T follicular helper cell (primary cell): ENCODE data around the gene HRK.

Experiments used
- DNase-seq: peaks from one replicate; pipeline ENCODE4 v3.0.0-alpha.2; 2020; ENCODE audit warnings: low read depth
- total RNA-seq, 2 experiments: gene quantifications; one replicate each; lab custom pipeline; 2026; lab: John Stamatoyannopoulos, UW

HRK gene
- 0.04 to 0.06 reads per million in 2 experiments for total RNA-seq

GRCh38 chr12:116881325-116881876 lies at the start of gene HRK:
Gene HRK, minus strand, starts transcription at chr12:116881441. Its CDS starts 134 bp downstream, at chr12:116881307.
- DNase-seq: no peak

GRCh38 chr12:116929885-116930284 lies 48.6 kb upstream of the HRK start:
- no peak for DNase-seq

GRCh38 chr12:116928504-116928903 lies 47.3 kb upstream of the HRK start:
- no peak for DNase-seq

- no peak for DNase-seq
These were observed 46.2 kb upstream of the HRK start for GRCh38 chr12:116927244-116927940.

- DNase-seq: no peak
These were observed 45.3 kb upstream of the HRK start for GRCh38 chr12:116926283-116927243.

GRCh38 chr12:116924558-116925453 lies 43.6 kb upstream of the HRK start:
- DNase-seq: peak; percentile 31

GRCh38 chr12:116922194-116922897 lies 41.1 kb upstream of the HRK start:
- DNase-seq: no peak

GRCh38 chr12:116920939-116921338 lies 39.7 kb upstream of the HRK start:
- DNase-seq: no peak

GRCh38 chr12:116919706-116920485 lies 38.7 kb upstream of the HRK start:
- no peak for DNase-seq

GRCh38 chr12:116919247-116919661 lies 38.0 kb upstream of the HRK start:
- DNase-seq: no peak

GRCh38 chr12:116918464-116918863 lies 37.2 kb upstream of the HRK start:
- no peak for DNase-seq

GRCh38 chr12:116916714-116917114 lies 35.5 kb upstream of the HRK start:
- DNase-seq: no peak

- DNase-seq: no peak
These were observed 34.9 kb upstream of the HRK start for GRCh38 chr12:116916122-116916521.

GRCh38 chr12:116915326-116915725 lies 34.1 kb upstream of the HRK start:
- no peak for DNase-seq

- DNase-seq: peak; percentile 12
These were observed 29.6 kb upstream of the HRK start, which contains the start of gene FBXW8 for GRCh38 chr12:116910645-116911451. Gene FBXW8, plus strand, starts transcription at chr12:116910950. Its CDS starts 88 bp downstream, at chr12:116911038.

- no peak for DNase-seq
These were observed 29.0 kb upstream of the HRK start for GRCh38 chr12:116910280-116910644.

GRCh38 chr12:116906285-116906684 lies 25.0 kb upstream of the HRK start:
- DNase-seq: no peak

- no peak for DNase-seq
These were observed 22.6 kb upstream of the HRK start for GRCh38 chr12:116903818-116904217.

- no peak for DNase-seq
These were observed 20.4 kb upstream of the HRK start for GRCh38 chr12:116901612-116902011.
